ENCODE measurements around the gene SENP5. TPM values are rescaled to one million over a fixed set of nuclear protein-coding genes. Genes with fewer than 3 reads are reported as not detected.

The SENP5 gene
- total and polyA plus RNA-seq, 2 of the 8 experiments (the other 6 are each of a cell fraction or from before 2014, with no cell fraction given): 6.7 to 27.3 TPM

DNA sequence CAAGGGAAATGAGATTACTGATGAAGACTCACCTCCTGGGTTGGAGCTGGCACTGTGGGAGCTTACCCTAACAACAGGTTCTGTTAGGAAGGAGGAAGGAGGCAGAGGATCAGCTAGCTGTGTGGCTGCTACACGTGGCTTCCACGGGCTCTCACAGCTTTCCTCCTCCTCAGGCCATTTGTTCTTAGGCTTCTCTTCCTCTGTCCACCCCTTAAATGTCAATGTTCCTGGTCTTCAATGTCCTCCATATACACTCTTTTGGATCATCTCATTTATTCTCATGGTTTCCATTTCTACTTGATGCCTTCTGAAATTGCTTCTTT is 95.9 kb downstream of the SENP5 start:
- no peak overlapping the region for H2BK120ac ChIP-seq (replicated peaks; ENCODE audit: low read depth, low read length)
- TF ChIP-seq POLR2AphosphoS5 (IDR thresholded peaks at IDR 0.05; ENCODE audit: low read depth, low read length): no peak
- no peak for TF ChIP-seq KDM5A (IDR thresholded peaks at IDR 0.05; ENCODE audit: low read length)
- TF ChIP-seq RXRA (IDR thresholded peaks at IDR 0.05; ENCODE audit: insufficient read depth, low read depth, low read length): no peak
- TF ChIP-seq CBX8 (IDR thresholded peaks at IDR 0.05; ENCODE audit: borderline replicate concordance, low read depth, low read length): no peak
- no peak for TF ChIP-seq BACH1 (IDR thresholded peaks at IDR 0.05; ENCODE audit: low read length)
- TF ChIP-seq KDM4A (IDR thresholded peaks at IDR 0.05; ENCODE audit: low read depth, low read length, severe bottlenecking): no peak
- no peak for TF ChIP-seq SIRT6 (IDR thresholded peaks at IDR 0.05; ENCODE audit: low read length)
- TF ChIP-seq CTBP2 (IDR thresholded peaks at IDR 0.05; ENCODE audit: borderline replicate concordance, insufficient read depth, insufficient read length, low read length): no peak
- no peak for TF ChIP-seq GTF2F1 (IDR thresholded peaks at IDR 0.05; ENCODE audit: borderline replicate concordance, low read depth, low read length)
- TF ChIP-seq POU5F1 (IDR thresholded peaks at IDR 0.05; ENCODE audit: low read depth, low read length): no peak
- no peak for TF ChIP-seq EZH2 (IDR thresholded peaks at IDR 0.05; ENCODE audit: low read depth, low read length, severe bottlenecking)
- no peak for TF ChIP-seq EP300 (IDR thresholded peaks at IDR 0.05; ENCODE audit: borderline replicate concordance in 1 of 2, low read depth in 2 of 2, low read length in 2 of 2)
- no peak for TF ChIP-seq RBBP5 (IDR thresholded peaks at IDR 0.05; ENCODE audit: borderline replicate concordance, low read depth, low read length)
- TF ChIP-seq CHD1 (IDR thresholded peaks at IDR 0.05; ENCODE audit: low read depth, low read length): no peak
- TF ChIP-seq TCF12 (IDR thresholded peaks at IDR 0.05; ENCODE audit: low read depth, low read length): no peak

More for the DNA sequence above, 95.9 kb downstream of the SENP5 start:
- Histone ChIP-seq H4K20me1 (replicated peaks in 1 of 2; ENCODE audit: control insufficient read depth in 1 of 2, insufficient read depth in 2 of 2, low read length in 2 of 2) (no peaks in the 10 kb centered on the region), H2BK20ac (ENCODE audit: low read length) (no peak overlapping the region), H4K8ac (ENCODE audit: extremely low read depth, insufficient read depth, low read length) (no peak overlapping the region), H3K14ac (ENCODE audit: insufficient read length) (no peak overlapping the region), H3K4me3 (ENCODE audit: extremely low read depth in 1 of 4, insufficient read depth in 2 of 4, low read depth in 3 of 4, low read length in 4 of 4) (no peak overlapping the region), H3K4me2 (ENCODE audit: insufficient read depth in 1 of 2, low read depth in 2 of 2, low read length in 2 of 2) (no peak overlapping the region), H3K9ac (replicated peaks in 1 of 4; ENCODE audit: extremely low read depth in 1 of 4, low read depth in 3 of 4, low read length in 3 of 4) (no peak overlapping the region), H4K91ac (replicated peaks; ENCODE audit: insufficient read length, low read length) (no peak overlapping the region), H3K9me3 (ENCODE audit: insufficient read depth in 2 of 2, low read depth in 1 of 2, low read length in 1 of 2) (no peaks in the 10 kb centered on the region), H3K4ac (replicated peaks; ENCODE audit: insufficient read length, low read depth, low read length) (no peak overlapping the region), H3K36me3 (ENCODE audit: control insufficient read depth in 2 of 4, insufficient read depth in 4 of 4, low read length in 3 of 4) (no peaks in the 10 kb centered on the region), H3K27ac (ENCODE audit: low read depth, low read length) (no peak overlapping the region), H3K23ac (ENCODE audit: insufficient read length) (no peak overlapping the region), H3K23me2 (ENCODE audit: low read depth, low read length) (peaks cover 4% of the 10 kb centered on the region; the same call in 1 of the 2 replicates), H2BK5ac (ENCODE audit: low read depth, low read length) (no peak overlapping the region), H3K18ac (ENCODE audit: extremely low read depth, low read length) (no peak overlapping the region), H2BK15ac (ENCODE audit: low read length) (no peak overlapping the region), H3K79me2 (ENCODE audit: control insufficient read depth in 1 of 2, insufficient read depth in 2 of 2, low read length in 2 of 2) (no peaks in the 10 kb centered on the region), H2AFZ (ENCODE audit: low read length) (no peak overlapping the region), H3K79me1 (ENCODE audit: low read depth, low read length) (no peaks in the 10 kb centered on the region), H3K56ac (replicated peaks; ENCODE audit: insufficient read length, low read depth, low read length) (no peak overlapping the region), H4K5ac (ENCODE audit: insufficient read length, low read depth, low read length) (no peak overlapping the region), H2BK12ac (ENCODE audit: low read depth, low read length) (no peak overlapping the region), H2AK5ac (ENCODE audit: low read depth, low read length) (no peak overlapping the region), H3K27me3 (replicated peaks in 1 of 4; ENCODE audit: control insufficient read depth in 3 of 4, extremely low read depth in 1 of 4, insufficient read depth in 3 of 4, low read length in 3 of 4) (peaks cover 28 to 36% (median 35%) of the 10 kb centered on the region in 4 experiments), H3K4me1 (replicated peaks in 1 of 4; ENCODE audit: control insufficient read depth in 3 of 4, insufficient read depth in 4 of 4, low read length in 3 of 4) (peaks cover 0 to 19% (median 10%) of the 10 kb centered on the region in 4 experiments; a peak in 5 of 7 replicates)
- DNase-seq (ENCODE audit: low read depth in 1 of 2, low spot score in 2 of 2) (no peak), FAIRE-seq (no peak)
- POLR2A ChIA-PET (ENCODE audit: partially characterized antibody): no interaction called here
- CTCF ChIA-PET (ENCODE audit: partially characterized antibody): interaction anchor here (0.6 to 1.8 kb wide), 6 partner anchors 9 to 223 kb away, joined by 3 to 6 read pairs (median 3); no protein-coding TSS in a partner anchor
- 61% methylated on average over 2 of the region's 2 CpGs; no CpG with 5 or more reads in 1 of the 2 experiments for whole genome bisulfite sequencing, 2 experiments (ENCODE audit: extremely low coverage in 1 of 2, insufficient coverage in 1 of 2, insufficient read length in 1 of 2, insufficient replicate concordance in 2 of 2, low coverage in 1 of 2, low lambda C conversion rate in 2 of 2, missing lambda C conversion rate in 1 of 2)
